MM.1S (cell line): Measurements from ENCODE around the gene TRDMT1.

ENCODE experiments used
- CTCF ChIP-seq: fragments of 300-600 bp; sonication (generic); IDR thresholded peaks from 2 replicates; pipeline ENCODE4 v1.5.1; 2016; ENCODE audit warnings: antibody characterized with exemption, low read length, mixed read lengths
- EZH2phosphoT487 ChIP-seq: fragments of 300-600 bp; sonication (generic); IDR thresholded peaks from 2 replicates; pipeline ENCODE4 v1.6.1; 2018; ENCODE audit warnings: antibody characterized with exemption, low read length

GRCh38 chr10:17101257-17101909 lies 100.1 kb downstream of the TRDMT1 start:
- TF ChIP-seq CTCF (no peak), EZH2phosphoT487 (no peak)
